HUES48 (cell line): ENCODE results near the gene STK40.

Source experiments
- H3K27ac ChIP-seq: one replicate; pipeline ENCODE4 v1.7.0; 2013; ENCODE audit warnings: low read depth, low read length, inconsistent platforms
- H3K27me3 ChIP-seq: 2 replicates; pipeline ENCODE4 v1.6.1; 2013; ENCODE audit warnings: mild to moderate bottlenecking, low read length; ENCODE audit not compliant: control insufficient read depth, insufficient read depth
- H3K36me3 ChIP-seq: 2 replicates; pipeline ENCODE4 v1.6.1; 2013; ENCODE audit warnings: low read length; ENCODE audit not compliant: control insufficient read depth, insufficient read depth
- H3K4me1 ChIP-seq: 2 replicates; pipeline ENCODE4 v1.6.1; 2013; ENCODE audit warnings: mild to moderate bottlenecking, low read length; ENCODE audit not compliant: control insufficient read depth, insufficient read depth
- H3K4me3 ChIP-seq: 2 replicates; pipeline ENCODE4 v1.5.1; 2013; ENCODE audit warnings: mild to moderate bottlenecking, low read depth, low read length
- H3K9ac ChIP-seq: 2 replicates; pipeline ENCODE4 v1.6.1; 2013; ENCODE audit warnings: mild to moderate bottlenecking, low read depth, low read length, moderate library complexity
- H3K9me3 ChIP-seq: 2 replicates; pipeline ENCODE4 v1.6.1; 2013; ENCODE audit warnings: low read length; ENCODE audit not compliant: control insufficient read depth, insufficient read depth

The STK40 gene

GRCh38 chr1:36369061-36369861 lies 16.5 kb downstream of the STK40 start:
- H3K4me3 ChIP-seq = no peak overlapping the region
- no peak overlapping the region for H3K9ac ChIP-seq
- no peaks in the 10 kb centered on the region for H3K27me3 ChIP-seq
- H3K4me1 ChIP-seq = peaks cover 38% of the 10 kb centered on the region
- H3K36me3 ChIP-seq = peaks cover 10% of the 10 kb centered on the region; the same call in 1 of the 2 replicates
- peak overlapping the region; percentile 32 for H3K27ac ChIP-seq
- no peaks in the 10 kb centered on the region for H3K9me3 ChIP-seq

DNA sequence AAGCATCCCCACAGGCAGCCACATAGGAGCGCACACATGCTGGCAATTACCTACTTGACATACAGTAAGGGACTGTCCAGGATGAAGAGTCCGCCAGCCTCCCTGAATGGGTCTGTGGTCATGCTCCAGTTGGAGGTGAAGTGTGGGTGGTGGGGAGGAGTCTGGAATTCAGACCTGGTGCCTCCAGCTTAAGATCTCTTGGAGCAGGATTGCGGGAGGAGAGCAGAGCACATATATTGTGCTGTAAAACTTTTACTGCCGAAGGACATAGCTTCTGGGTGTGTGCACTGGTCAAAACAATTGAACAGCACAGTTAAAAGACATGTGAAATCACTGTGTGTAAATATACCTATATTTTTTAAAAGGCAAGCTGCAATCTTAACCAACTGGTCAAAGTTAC lies 17.9 kb downstream of the STK40 start:
- H3K4me3 ChIP-seq = no peak overlapping the region
- H3K9me3 ChIP-seq = no peaks in the 10 kb centered on the region
- no peak overlapping the region for H3K9ac ChIP-seq
- H3K27me3 ChIP-seq = no peaks in the 10 kb centered on the region
- peaks cover 7% of the 10 kb centered on the region; the same call in 1 of the 2 replicates for H3K36me3 ChIP-seq
- H3K4me1 ChIP-seq = peaks cover 23% of the 10 kb centered on the region
- H3K27ac ChIP-seq = no peak overlapping the region

- Histone ChIP-seq H3K4me1 (peaks cover 18% of the 10 kb centered on the region), H3K27ac (no peak overlapping the region), H3K9ac (no peak overlapping the region), H3K36me3 (peaks cover 12% of the 10 kb centered on the region; the same call in 1 of the 2 replicates), H3K9me3 (no peaks in the 10 kb centered on the region), H3K4me3 (no peak overlapping the region), H3K27me3 (no peaks in the 10 kb centered on the region)
Measured at GRCh38 chr1:36367066-36367465, 18.7 kb downstream of the STK40 start.

DNA sequence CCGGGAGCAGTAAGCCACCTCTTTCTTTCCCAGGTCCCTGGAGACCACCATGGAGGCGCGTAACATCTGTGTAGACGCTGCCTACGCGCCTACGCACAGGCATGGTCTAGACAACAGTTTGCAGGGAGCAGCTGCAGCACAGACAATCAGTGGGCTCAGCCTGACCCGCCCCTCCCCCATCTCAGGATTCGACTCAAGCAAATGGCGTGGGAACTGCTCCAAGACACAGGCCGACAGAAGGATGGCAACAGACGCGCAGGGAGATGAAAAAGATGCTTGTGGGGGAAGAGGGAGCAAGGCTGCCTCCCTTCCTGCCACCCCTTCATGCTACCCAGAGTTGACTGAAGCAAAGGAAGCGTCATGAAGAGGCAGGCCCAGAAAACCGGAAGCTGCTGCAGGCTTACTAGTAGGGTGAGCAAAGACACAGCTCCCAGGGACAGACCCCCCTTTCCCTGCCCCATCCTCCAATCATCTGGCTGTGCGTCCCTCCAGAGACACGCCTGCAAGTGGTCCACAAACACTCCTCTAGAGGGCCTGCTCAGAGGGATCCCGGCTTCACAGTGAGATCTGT lies 19.5 kb downstream of the STK40 start:
- H3K9ac ChIP-seq = no peak overlapping the region
- no peak overlapping the region for H3K4me3 ChIP-seq
- H3K36me3 ChIP-seq = peaks cover 12% of the 10 kb centered on the region; the same call in 1 of the 2 replicates
- peaks cover 18% of the 10 kb centered on the region for H3K4me1 ChIP-seq
- peak overlapping the region; percentile 38 for H3K27ac ChIP-seq
- no peaks in the 10 kb centered on the region for H3K9me3 ChIP-seq
- no peaks in the 10 kb centered on the region for H3K27me3 ChIP-seq

- H3K4me3 ChIP-seq = no peak overlapping the region
- peaks cover 14% of the 10 kb centered on the region; the same call in 1 of the 2 replicates for H3K36me3 ChIP-seq
- H3K27ac ChIP-seq = no peak overlapping the region
- H3K9ac ChIP-seq = no peak overlapping the region
- peaks cover 18% of the 10 kb centered on the region for H3K4me1 ChIP-seq
- no peaks in the 10 kb centered on the region for H3K27me3 ChIP-seq
- no peaks in the 10 kb centered on the region for H3K9me3 ChIP-seq
Measured at GRCh38 chr1:36365381-36365780, 20.3 kb downstream of the STK40 start.

- Histone ChIP-seq H3K4me3 (no peak overlapping the region), H3K9ac (no peak overlapping the region), H3K9me3 (no peaks in the 10 kb centered on the region), H3K27me3 (no peaks in the 10 kb centered on the region), H3K27ac (no peak overlapping the region), H3K4me1 (no peaks in the 10 kb centered on the region), H3K36me3 (peaks cover 47% of the 10 kb centered on the region)
Measured at GRCh38 chr1:36359911-36360550, 25.7 kb downstream of the STK40 start.

- Histone ChIP-seq H3K9me3 (no peaks in the 10 kb centered on the region), H3K4me1 (no peaks in the 10 kb centered on the region), H3K27me3 (no peaks in the 10 kb centered on the region), H3K9ac (no peak overlapping the region), H3K4me3 (no peak overlapping the region), H3K36me3 (peaks cover 53% of the 10 kb centered on the region), H3K27ac (no peak overlapping the region)
Measured at GRCh38 chr1:36359383-36359782, 26.3 kb downstream of the STK40 start.

- no peaks in the 10 kb centered on the region for H3K4me1 ChIP-seq
- H3K9me3 ChIP-seq = no peaks in the 10 kb centered on the region
- H3K27me3 ChIP-seq = no peaks in the 10 kb centered on the region
- H3K9ac ChIP-seq = no peak overlapping the region
- peaks cover 60% of the 10 kb centered on the region for H3K36me3 ChIP-seq
- H3K4me3 ChIP-seq = no peak overlapping the region
- no peak overlapping the region for H3K27ac ChIP-seq
Measured at GRCh38 chr1:36358514-36359084, 27.1 kb downstream of the STK40 start.

DNA sequence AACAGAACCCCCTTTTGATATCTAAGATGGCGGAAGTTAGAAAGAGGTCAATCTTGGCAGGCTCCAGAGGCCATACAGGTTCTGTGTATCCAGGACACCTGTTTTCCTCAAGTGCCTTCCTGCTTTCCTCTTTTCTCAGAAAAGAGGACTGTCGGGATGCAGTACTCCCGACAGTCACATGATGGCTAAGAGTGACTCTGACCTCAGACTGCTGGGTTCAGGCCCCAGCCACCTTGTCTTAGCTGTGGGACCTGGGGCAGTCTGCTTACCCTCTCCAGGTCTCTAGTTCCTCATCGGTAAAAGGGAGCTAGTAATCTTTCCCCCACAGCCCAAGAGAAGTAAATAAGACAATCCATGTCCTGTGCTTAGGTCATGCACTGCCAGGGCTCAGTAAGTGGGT lies 29.9 kb downstream of the STK40 start:
- Histone ChIP-seq H3K27me3 (no peaks in the 10 kb centered on the region), H3K9me3 (no peaks in the 10 kb centered on the region), H3K27ac (no peak overlapping the region), H3K36me3 (peaks cover 68% of the 10 kb centered on the region), H3K4me3 (no peak overlapping the region), H3K4me1 (no peaks in the 10 kb centered on the region), H3K9ac (no peak overlapping the region)

GRCh38 chr1:36354486-36354885 lies 31.2 kb downstream of the STK40 start:
- H3K36me3 ChIP-seq = peaks cover 65% of the 10 kb centered on the region
- H3K9ac ChIP-seq = no peak overlapping the region
- H3K4me3 ChIP-seq = no peak overlapping the region
- no peaks in the 10 kb centered on the region for H3K9me3 ChIP-seq
- H3K27ac ChIP-seq = no peak overlapping the region
- H3K4me1 ChIP-seq = no peaks in the 10 kb centered on the region
- H3K27me3 ChIP-seq = no peaks in the 10 kb centered on the region
